ENCODE measurements around the gene TRIM51G. TPM values are rescaled to one million over a fixed set of nuclear protein-coding genes. Genes with fewer than 3 reads are reported as not detected.
"Not testable (repeated sequence)": the region's sequence is repeated elsewhere in the genome, so short reads cannot be mapped to it uniquely, and the experiment has no call there.

TRIM51G gene, protein sequence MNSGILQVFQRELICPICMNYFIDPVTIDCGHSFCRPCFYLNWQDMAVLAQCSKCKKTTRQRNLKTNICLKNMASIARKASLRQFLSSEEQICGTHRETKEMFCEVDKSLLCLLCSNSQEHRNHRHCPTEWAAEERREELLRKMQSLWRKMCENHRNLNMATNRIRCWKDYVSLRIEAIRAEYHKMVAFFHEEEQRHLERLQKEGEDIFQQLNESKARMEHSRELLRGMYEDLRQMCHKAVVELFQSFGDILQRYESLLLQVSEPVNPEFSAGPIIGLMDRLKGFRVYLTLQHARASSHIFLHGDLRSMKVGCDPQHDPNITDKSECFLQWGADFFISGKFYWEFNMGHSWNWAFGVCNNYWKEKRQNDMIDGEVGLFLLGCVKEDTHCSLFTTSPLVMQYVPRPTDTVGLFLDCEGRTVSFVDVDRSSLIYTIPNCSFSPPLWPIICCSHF
- not detected in 2 replicates for total RNA-seq (2014; rRNA removed; shearing (Covaris generic))

DNA sequence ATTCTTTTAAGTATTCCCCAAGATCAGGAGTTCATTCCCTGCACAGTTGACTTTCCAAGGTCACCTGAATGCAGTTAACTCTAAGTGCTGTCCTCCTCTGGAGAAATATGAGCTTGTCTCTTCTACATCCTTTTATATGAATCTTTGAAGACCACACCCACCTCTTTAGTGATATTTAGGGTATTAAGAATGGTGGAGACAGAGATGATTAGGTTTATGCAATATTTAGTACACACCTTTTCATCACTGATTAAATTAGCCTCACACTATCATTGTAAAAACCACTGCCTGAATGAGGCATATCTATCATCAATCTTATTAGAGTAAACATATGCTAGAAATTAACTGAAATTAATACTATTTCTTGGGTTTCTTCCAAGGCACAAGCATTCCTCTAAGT, at the start of gene TRIM51G:
TRIM51G (minus strand) TSS at position 101 of the 400 bp plus-strand sequence. CDS start 2,190 bp downstream, outside the sequence.
- H3K4me1 ChIP-seq; H3K36me3 ChIP-seq; H3K27me3 ChIP-seq; H3K27ac ChIP-seq; H3K4me3 ChIP-seq; DNase-seq; H3K9me3 ChIP-seq (replicated peaks): not testable (repeated sequence)

DNA sequence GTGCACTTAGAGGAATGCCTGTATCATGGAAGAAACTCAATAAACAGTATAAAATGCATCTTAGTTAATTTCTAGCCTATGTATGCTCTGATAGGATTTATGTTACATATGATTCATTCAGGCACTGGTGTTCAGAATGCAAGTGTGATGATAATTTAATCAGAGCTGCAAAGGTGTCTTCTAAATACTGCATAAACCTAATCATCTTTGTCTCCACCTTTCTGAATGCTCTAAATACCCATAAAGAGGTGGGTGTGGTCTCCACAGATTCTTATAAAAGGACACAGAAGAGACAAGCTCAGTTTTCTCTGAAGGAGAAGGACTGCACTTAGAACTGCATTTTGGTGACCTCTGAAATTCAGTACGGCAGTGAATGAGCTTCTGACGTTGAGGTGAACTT, 44.8 kb upstream of the TRIM51G start, which contains the start of gene TRIM49B:
TRIM49B (plus strand) TSS at position 301 of the 400 bp plus-strand sequence. CDS start 2,777 bp downstream, outside the sequence.
- not testable (repeated sequence) for H3K9me3 ChIP-seq (replicated peaks); H3K36me3 ChIP-seq; DNase-seq; H3K4me1 ChIP-seq; H3K27ac ChIP-seq; H3K4me3 ChIP-seq; H3K27me3 ChIP-seq

DNA sequence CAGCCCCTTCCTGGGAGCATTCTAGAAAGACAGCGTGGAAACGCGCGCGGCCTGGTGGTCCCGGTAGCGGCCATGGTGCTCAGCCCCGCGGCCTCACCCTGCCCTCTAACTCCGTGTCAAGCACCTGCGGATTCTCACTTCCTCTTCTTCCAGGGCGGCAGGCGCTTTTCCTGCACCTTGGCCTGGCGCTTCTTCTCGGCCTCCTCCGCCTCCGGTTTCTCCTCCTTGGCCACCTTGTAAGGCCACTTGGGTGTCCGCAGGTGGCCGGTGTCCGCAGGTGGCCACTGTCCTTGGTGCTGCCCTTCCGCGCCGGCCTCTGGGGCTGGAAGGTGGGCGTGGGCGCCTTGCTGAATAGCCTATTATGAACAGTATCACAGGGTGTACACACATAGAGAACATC, 15.1 kb downstream of the TRIM51G start:
- not testable (repeated sequence) for H3K4me1 ChIP-seq; H3K4me3 ChIP-seq; H3K27ac ChIP-seq; H3K9me3 ChIP-seq (replicated peaks); DNase-seq; H3K27me3 ChIP-seq; H3K36me3 ChIP-seq

DNA sequence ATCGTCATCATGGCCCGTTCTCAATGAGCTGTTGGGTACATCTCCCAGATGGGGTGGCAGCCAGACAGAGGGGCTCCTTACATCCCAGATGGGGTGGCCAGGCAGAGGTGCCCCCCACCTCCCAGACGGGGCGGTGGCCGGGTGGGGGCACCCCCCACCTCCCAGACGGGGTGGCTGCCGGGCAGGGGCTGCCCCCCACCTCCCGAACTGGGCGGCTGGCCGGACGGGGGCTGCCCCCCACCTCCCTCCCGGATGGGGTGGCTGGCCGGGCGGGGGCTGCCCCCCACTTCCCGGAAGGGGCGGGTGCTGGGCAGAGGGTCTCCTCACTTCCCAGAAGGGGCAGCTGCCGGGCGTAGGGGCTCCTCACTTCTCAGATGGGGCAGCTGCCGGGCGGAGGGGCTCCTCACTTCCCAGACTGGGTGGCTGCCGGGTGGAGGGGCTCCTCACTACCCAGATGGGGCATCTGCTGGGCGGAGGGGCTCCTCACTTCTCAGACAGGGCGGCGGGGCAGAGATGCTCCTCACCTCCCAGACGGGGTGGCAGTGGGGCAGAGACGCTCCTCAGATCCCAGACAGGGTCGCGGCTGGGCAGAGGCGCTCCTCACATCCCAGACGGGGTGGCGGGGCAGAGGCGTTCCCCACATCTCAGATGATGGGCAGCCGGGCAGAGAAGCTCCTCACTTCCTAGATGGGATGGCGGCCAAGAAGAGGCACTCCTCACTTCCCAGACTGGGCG, 28.2 kb downstream of the TRIM51G start:
- not testable (repeated sequence) for H3K9me3 ChIP-seq (replicated peaks); H3K4me1 ChIP-seq; DNase-seq; H3K4me3 ChIP-seq; H3K27me3 ChIP-seq; H3K36me3 ChIP-seq; H3K27ac ChIP-seq

DNA sequence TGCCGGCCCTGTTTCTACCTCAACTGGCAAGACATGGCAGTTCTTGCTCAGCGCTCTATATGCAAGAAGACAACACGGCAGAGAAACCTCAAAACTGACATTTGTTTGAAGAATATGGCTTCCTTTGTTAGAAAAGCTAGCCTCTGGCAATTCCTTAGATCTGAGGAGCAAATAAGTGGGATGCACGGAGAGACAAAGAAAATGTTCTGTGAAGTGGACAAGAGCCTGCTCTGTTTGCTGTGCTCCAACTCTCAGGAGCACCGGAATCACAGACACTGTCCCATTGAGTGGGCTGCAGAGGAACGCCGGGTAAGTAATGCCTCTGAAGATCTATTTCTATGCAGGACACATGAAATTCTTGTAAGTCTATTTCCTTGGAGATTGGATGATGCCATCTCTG, 37.9 kb downstream of the TRIM51G start:
- not testable (repeated sequence) for DNase-seq; H3K4me3 ChIP-seq; H3K27me3 ChIP-seq; H3K27ac ChIP-seq; H3K9me3 ChIP-seq (replicated peaks); H3K4me1 ChIP-seq; H3K36me3 ChIP-seq

Other genes with a start within 250 kb of the TRIM51G start
- gene TRIM49B, start 44.9 kb upstream of the TRIM51G start, total RNA-seq (2014; rRNA removed; shearing (Covaris generic)) = not detected in 2 replicates
- gene TRIM64C, start 75.2 kb upstream of the TRIM51G start, total RNA-seq (2014; rRNA removed; shearing (Covaris generic)) = not detected in 2 replicates
- gene FOLH1, start 224.7 kb upstream of the TRIM51G start, total RNA-seq (2014; rRNA removed; shearing (Covaris generic)) = not detected in 2 replicates